Transverse colon (tissue), 4 donors: ENCODE measurements around the gene HMX3. TPM values are rescaled to one million over a fixed set of nuclear protein-coding genes. Genes with fewer than 3 reads are reported as not detected.

Source experiments
- DNase-seq: peaks from one replicate; pipeline ENCODE4 v3.0.0-alpha.2; 2019
- H3K27ac ChIP-seq, 4 donors: fragments of 200-600 bp; sonication (generic); 2 replicates each; pipeline ENCODE4 v1.5.1; 2016 to 2018; ENCODE audit warnings: inconsistent platforms in 4 of 4
- H3K27me3 ChIP-seq: fragments of 200-600 bp; sonication (generic); 2 replicates; pipeline ENCODE4 v1.5.1; 2017; ENCODE audit warnings: inconsistent platforms
- H3K36me3 ChIP-seq, 4 donors: fragments of 200-600 bp; sonication (generic); 2 replicates each; pipeline ENCODE4 v1.5.1; 2017 to 2019; ENCODE audit warnings: inconsistent platforms in 4 of 4
- H3K4me1 ChIP-seq, 4 donors: fragments of 200-600 bp; sonication (generic); 2 replicates each; pipeline ENCODE4 v1.5.1; 2017 to 2020; ENCODE audit warnings: inconsistent platforms in 4 of 4
- H3K4me3 ChIP-seq, 4 donors: fragments of 200-600 bp; sonication (generic); 1 replicate in 1 of 4; 2 replicates in 3 of 4; pipeline versions ENCODE4 v1.5.1 to v1.6.1; 2017 to 2019; ENCODE audit warnings: inconsistent platforms in 4 of 4
- H3K9me3 ChIP-seq, 2 donors: fragments of 200-600 bp; sonication (generic); 2 replicates each; pipeline ENCODE4 v1.5.1; 2017 to 2019; ENCODE audit warnings: inconsistent platforms in 2 of 2
- EP300 ChIP-seq: sonication (generic); formaldehyde crosslinking; IDR thresholded peaks from one replicate; pipeline ENCODE4 v1.6.1; 2017; ENCODE audit warnings: antibody characterized with exemption, low read depth
- POLR2A ChIP-seq: fragments of 450-650 bp; IDR thresholded peaks from one replicate; pipeline ENCODE4 v1.6.1; 2016; ENCODE audit warnings: antibody characterized with exemption, mild to moderate bottlenecking, moderate library complexity
- POLR2AphosphoS5 ChIP-seq, 3 donors: sonication (generic); formaldehyde crosslinking; IDR thresholded peaks; one replicate each; pipeline ENCODE4 v1.6.1; 2016; ENCODE audit warnings: antibody characterized with exemption in 3 of 3
- WGBS, 2 donors: methylation state at CpG; one replicate each; pipeline ENCODE4 v1.1.5; 2018; ENCODE audit warnings: low coverage in 1 of 2; 5-methylcytosine and 5-hydroxymethylcytosine counted together
- in situ Hi-C, 4 donors: fragments of 200-750 bp; cut with MboI; loops; one replicate each; pipeline versions ENCODE4 v1.15.0 to v1.15.1; 2017; ENCODE audit warnings: low sequenced_read_pairs in 3 of 4, low pct_ligation_motif_present in 1 of 4, low pct_unique_long_range_greater_than_20kb in 1 of 4
- intact Hi-C: fragments of 100-400 bp; cut with DNase I; formaldehyde crosslinking; loops from one replicate; pipeline ENCODE4 v1.15.1; 2023; ENCODE audit warnings: low total_unique reads
- total RNA-seq, 4 donors: library from RNA; depleted of rRNA; stranded (reverse); fragments of >200 nt; gene quantifications; one replicate each; pipeline ENCODE4 v1.1.0, GENCODE V29; 2016
- TF ChIP-seq, protein P1 (sequence below), 5 experiments: fragments of 200-600 bp in 3 of 5; fragments of 450-650 bp in 2 of 5; sonication (generic) in 3 of 5; IDR thresholded peaks; 1 replicate in 2 of 5; 2 replicates in 3 of 5; pipeline ENCODE4 v1.5.1; 2016 to 2017; ENCODE audit warnings: antibody characterized with exemption in 5 of 5, inconsistent platforms in 3 of 5, mild to moderate bottlenecking in 2 of 5, moderate library complexity in 1 of 5

The HMX3 gene
- total RNA-seq, 4 donors from 2014 or later, result 1.2 to 1.7 TPM; not detected in 2

- H3K27ac ChIP-seq, result no peak overlapping the region
- DNase-seq, result no peak
- TF ChIP-seq EP300, result no peak
- no peak for TF ChIP-seq POLR2A
- TF ChIP-seq, protein P1, sequence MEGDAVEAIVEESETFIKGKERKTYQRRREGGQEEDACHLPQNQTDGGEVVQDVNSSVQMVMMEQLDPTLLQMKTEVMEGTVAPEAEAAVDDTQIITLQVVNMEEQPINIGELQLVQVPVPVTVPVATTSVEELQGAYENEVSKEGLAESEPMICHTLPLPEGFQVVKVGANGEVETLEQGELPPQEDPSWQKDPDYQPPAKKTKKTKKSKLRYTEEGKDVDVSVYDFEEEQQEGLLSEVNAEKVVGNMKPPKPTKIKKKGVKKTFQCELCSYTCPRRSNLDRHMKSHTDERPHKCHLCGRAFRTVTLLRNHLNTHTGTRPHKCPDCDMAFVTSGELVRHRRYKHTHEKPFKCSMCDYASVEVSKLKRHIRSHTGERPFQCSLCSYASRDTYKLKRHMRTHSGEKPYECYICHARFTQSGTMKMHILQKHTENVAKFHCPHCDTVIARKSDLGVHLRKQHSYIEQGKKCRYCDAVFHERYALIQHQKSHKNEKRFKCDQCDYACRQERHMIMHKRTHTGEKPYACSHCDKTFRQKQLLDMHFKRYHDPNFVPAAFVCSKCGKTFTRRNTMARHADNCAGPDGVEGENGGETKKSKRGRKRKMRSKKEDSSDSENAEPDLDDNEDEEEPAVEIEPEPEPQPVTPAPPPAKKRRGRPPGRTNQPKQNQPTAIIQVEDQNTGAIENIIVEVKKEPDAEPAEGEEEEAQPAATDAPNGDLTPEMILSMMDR (IDR thresholded peaks at IDR 0.05), result no peak
- TF ChIP-seq POLR2AphosphoS5 (IDR thresholded peaks at IDR 0.05), result no peak
- WGBS, 2 donors, result 0 to 8% methylated on average over 5 to 29 of the region's 29 CpGs
- intact Hi-C loops, result no loop called here
- H3K36me3 ChIP-seq, result no peaks in the 10 kb centered on the region
- H3K4me1 ChIP-seq, result peaks cover 0 to 49% (median 30%) of the 10 kb centered on the region in 4 donors
- H3K9me3 ChIP-seq, result no peaks in the 10 kb centered on the region
- in situ Hi-C loops, result loop anchor here in 1 of 4 donors (25.0 kb wide), 1 partner anchor 417 kb away; no protein-coding TSS in a partner anchor
- H3K4me3 ChIP-seq, result no peak overlapping the region
- H3K27me3 ChIP-seq, result peaks cover 100% of the 10 kb centered on the region
Observed at GRCh38 chr10:123144697-123145541, 9.1 kb downstream of the HMX3 start.

- in situ Hi-C loops (loop anchor here in 1 of 4 donors (25.0 kb wide), 1 partner anchor 417 kb away; no protein-coding TSS in a partner anchor), intact Hi-C loops (no loop called here)
- Histone ChIP-seq H3K27me3 (peaks cover 100% of the 10 kb centered on the region), H3K4me3 (no peak overlapping the region), H3K9me3 (no peaks in the 10 kb centered on the region), H3K4me1 (peaks cover 2 to 50% (median 33%) of the 10 kb centered on the region in 4 donors), H3K27ac (no peak overlapping the region), H3K36me3 (no peaks in the 10 kb centered on the region)
- no peak for DNase-seq
- WGBS, 2 donors, result 7% methylated on average over 14 of the region's 14 CpGs; no CpG with 5 or more reads in 1 of the 2 donors
- no peak for TF ChIP-seq EP300
- TF ChIP-seq POLR2AphosphoS5 (IDR thresholded peaks at IDR 0.05), result no peak
- TF ChIP-seq, protein P1 (IDR thresholded peaks at IDR 0.05), result no peak
- TF ChIP-seq POLR2A, result no peak
Observed at GRCh38 chr10:123145542-123146012, 9.8 kb downstream of the HMX3 start.

DNA sequence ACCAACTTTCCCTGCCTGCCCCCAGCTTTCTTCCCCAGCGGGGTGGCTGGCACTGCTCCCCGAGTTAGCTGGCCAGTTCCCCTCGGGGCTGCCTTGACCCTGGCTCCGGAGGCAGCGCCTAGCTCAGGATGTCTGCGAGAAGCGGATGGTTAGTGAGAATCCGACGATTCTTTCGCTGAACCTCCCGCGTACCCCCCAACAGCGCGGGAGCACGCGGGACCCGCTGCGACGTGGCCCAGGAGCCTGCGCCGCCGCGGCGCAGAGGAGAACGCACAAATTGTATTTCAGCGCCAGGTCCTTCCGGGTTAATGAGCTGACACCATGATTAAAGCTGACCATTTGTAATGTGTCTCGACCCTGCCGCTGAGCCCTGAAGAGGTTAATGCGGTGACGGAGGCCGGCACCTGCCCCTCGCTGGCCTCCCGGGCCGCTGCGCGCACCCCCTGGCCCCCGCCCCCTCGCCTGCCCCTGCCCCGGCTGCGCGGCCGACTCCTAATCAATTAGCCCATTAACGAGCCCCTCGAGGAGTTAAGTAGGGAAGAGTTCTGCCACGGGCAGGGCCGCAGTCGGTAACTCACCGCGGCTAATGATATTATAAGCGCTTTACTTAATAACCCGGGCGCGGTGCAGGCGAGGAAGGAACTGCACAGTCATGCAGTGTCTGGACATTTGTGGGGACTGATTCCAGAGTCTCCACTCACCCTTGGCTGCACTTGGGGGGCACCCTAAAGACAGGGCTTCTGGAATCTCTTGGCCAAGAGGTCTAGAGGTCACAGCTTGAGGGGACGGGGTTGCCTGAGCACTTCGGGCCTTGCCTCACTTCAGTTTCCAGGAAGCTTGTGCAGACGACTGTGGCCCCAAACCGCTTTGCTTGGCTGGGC, 10.5 kb downstream of the HMX3 start:
- 11% methylated on average over 59 of the region's 59 CpGs; no CpG with 5 or more reads in 1 of the 2 donors for WGBS, 2 donors
- DNase-seq, result no peak
- intact Hi-C loops (no loop called here), in situ Hi-C loops (loop anchor here in 1 of 4 donors (25.0 kb wide), 1 partner anchor 416 kb away; no protein-coding TSS in a partner anchor)
- peaks cover 100% of the 10 kb centered on the region for H3K27me3 ChIP-seq
- TF ChIP-seq EP300 (no peak), POLR2AphosphoS5 (IDR thresholded peaks at IDR 0.05) (no peak), POLR2A (no peak)
- TF ChIP-seq, protein P1 (IDR thresholded peaks at IDR 0.05), result no peak
- no peak overlapping the region for H3K4me3 ChIP-seq
- H3K27ac ChIP-seq, result no peak overlapping the region
- H3K9me3 ChIP-seq, result no peaks in the 10 kb centered on the region
- peaks cover 9 to 57% (median 40%) of the 10 kb centered on the region in 4 donors for H3K4me1 ChIP-seq
- no peaks in the 10 kb centered on the region for H3K36me3 ChIP-seq
